WTC11 (cell line): ENCODE measurements around the gene ZNF792. TPM values are rescaled to one million over a fixed set of nuclear protein-coding genes. Genes with fewer than 3 reads are reported as not detected.

Source experiments
- ARID4B ChIP-seq: sonication (generic); formaldehyde crosslinking; IDR thresholded peaks from 2 replicates; pipeline ENCODE4 v1.8.0; 2023; ENCODE audit warnings: missing genetic modification reagents, mild to moderate bottlenecking, borderline replicate concordance
- ATF1 ChIP-seq: sonication (generic); formaldehyde crosslinking; IDR thresholded peaks from 2 replicates; pipeline ENCODE4 v1.8.1; 2023; ENCODE audit warnings: mild to moderate bottlenecking, moderate library complexity, missing genetic modification reagents
- ATF3 ChIP-seq: sonication (generic); formaldehyde crosslinking; conservative IDR thresholded peaks from 2 replicates; pipeline ENCODE4 v1.8.1; 2022; ENCODE audit warnings: mild to moderate bottlenecking, missing genetic modification reagents
- ATF6 ChIP-seq: sonication (generic); formaldehyde crosslinking; IDR thresholded peaks from 2 replicates; pipeline ENCODE4 v1.8.1; 2023; ENCODE audit warnings: mild to moderate bottlenecking, missing genetic modification reagents
- CBFB ChIP-seq: sonication (generic); formaldehyde crosslinking; IDR thresholded peaks from 2 replicates; pipeline ENCODE4 v1.8.1; 2022; ENCODE audit warnings: mild to moderate bottlenecking, low read depth, missing genetic modification reagents
- CDX4 ChIP-seq: fragments of 250-450 bp; sonication (Bioruptor Pico); IDR thresholded peaks from 2 replicates; pipeline ENCODE4 v1.9.0; 2021; ENCODE audit warnings: moderate library complexity, mild to moderate bottlenecking, inconsistent platforms, borderline replicate concordance
- CTCF ChIP-seq: fragments of 200-600 bp; IDR thresholded peaks from 2 replicates; pipeline ENCODE4 v1.8.0; 2022; ENCODE audit warnings: antibody characterized with exemption
- ESRRA ChIP-seq: sonication (generic); formaldehyde crosslinking; IDR thresholded peaks from 2 replicates; pipeline ENCODE4 v1.8.1; 2022; ENCODE audit warnings: mild to moderate bottlenecking, missing genetic modification reagents, borderline replicate concordance
- FOXJ3 ChIP-seq: sonication (generic); formaldehyde crosslinking; IDR thresholded peaks from 2 replicates; pipeline ENCODE4 v1.9.0; 2021; ENCODE audit warnings: missing genetic modification reagents, mild to moderate bottlenecking, borderline replicate concordance
- FOXK1 ChIP-seq: sonication (generic); formaldehyde crosslinking; IDR thresholded peaks from 2 replicates; pipeline ENCODE4 v1.8.0; 2022; ENCODE audit warnings: mild to moderate bottlenecking, moderate library complexity, missing genetic modification reagents
- GRHL2 ChIP-seq: fragments of 250-450 bp; sonication (Bioruptor Pico); IDR thresholded peaks from 2 replicates; pipeline ENCODE4 v1.8.0; 2022; ENCODE audit warnings: mild to moderate bottlenecking, moderate library complexity; ENCODE audit not compliant: insufficient replicate concordance, severe bottlenecking
- HMGXB4 ChIP-seq: sonication (generic); formaldehyde crosslinking; IDR thresholded peaks from 2 replicates; pipeline ENCODE4 v1.8.1; 2023; ENCODE audit warnings: mild to moderate bottlenecking, moderate library complexity, missing genetic modification reagents
- IRF1 ChIP-seq: sonication (generic); formaldehyde crosslinking; IDR thresholded peaks from 2 replicates; pipeline ENCODE4 v1.8.0; 2023; ENCODE audit warnings: missing genetic modification reagents
- JAZF1 ChIP-seq: fragments of 250-450 bp; sonication (Bioruptor Pico); IDR thresholded peaks from 2 replicates; pipeline ENCODE4 v1.9.0; 2021; ENCODE audit warnings: moderate library complexity, mild to moderate bottlenecking, inconsistent platforms
- MLX ChIP-seq: sonication (generic); formaldehyde crosslinking; IDR thresholded peaks from 2 replicates; pipeline ENCODE4 v1.8.1; 2023; ENCODE audit warnings: mild to moderate bottlenecking, missing genetic modification reagents, moderate library complexity
- NFE2L1 ChIP-seq: sonication (generic); formaldehyde crosslinking; IDR thresholded peaks from 2 replicates; pipeline ENCODE4 v1.8.1; 2023; ENCODE audit warnings: missing genetic modification reagents
- PREB ChIP-seq: sonication (generic); formaldehyde crosslinking; IDR thresholded peaks from 2 replicates; pipeline ENCODE4 v1.8.1; 2022; ENCODE audit warnings: mild to moderate bottlenecking, missing genetic modification reagents, moderate library complexity, borderline replicate concordance
- SOX15 ChIP-seq: fragments of 250-450 bp; sonication (Bioruptor Pico); IDR thresholded peaks from 2 replicates; pipeline ENCODE4 v1.9.0; 2021; ENCODE audit warnings: mild to moderate bottlenecking
- TCF7 ChIP-seq: sonication (generic); formaldehyde crosslinking; IDR thresholded peaks from 2 replicates; pipeline ENCODE4 v1.8.0; 2022; ENCODE audit warnings: mild to moderate bottlenecking, low read depth, missing genetic modification reagents, moderate library complexity
- TEAD4 ChIP-seq: sonication (generic); formaldehyde crosslinking; IDR thresholded peaks from 2 replicates; pipeline ENCODE4 v1.8.0; 2022; ENCODE audit warnings: mild to moderate bottlenecking, missing genetic modification reagents
- ZBTB43 ChIP-seq: sonication (generic); formaldehyde crosslinking; IDR thresholded peaks from 2 replicates; pipeline ENCODE4 v1.8.1; 2023; ENCODE audit warnings: mild to moderate bottlenecking, missing genetic modification reagents
- ZNF263 ChIP-seq: sonication (generic); formaldehyde crosslinking; IDR thresholded peaks from 2 replicates; pipeline ENCODE4 v1.8.1; 2022; ENCODE audit warnings: low read depth, mild to moderate bottlenecking, moderate library complexity, missing genetic modification reagents
- ZNF423 ChIP-seq: fragments of 250-450 bp; sonication (Bioruptor Pico); IDR thresholded peaks from 2 replicates; pipeline ENCODE4 v2.1.2; 2022; ENCODE audit warnings: mild to moderate bottlenecking, moderate library complexity
- ZNF671 ChIP-seq: fragments of 250-450 bp; sonication (Bioruptor Pico); IDR thresholded peaks from 2 replicates; pipeline ENCODE4 v1.8.0; 2021; ENCODE audit warnings: mild to moderate bottlenecking
- total RNA-seq: library from RNA; stranded (reverse); gene quantifications from 3 replicates; pipeline ENCODE4 v1.2.3, GENCODE V29; 2021

The ZNF792 gene
- total RNA-seq, 1 experiment from 2014 or later = 12.9 TPM

- TF ChIP-seq ARID4B (CRISPR knock-in tag) (0 out of 2 replicates have a peak, but pooled peaks have one; percentile 49), FOXJ3 (no peak), PREB (CRISPR knock-in tag) (no peak), CBFB (no peak), ESRRA (CRISPR knock-in tag) (no peak), SOX15 (CRISPR knock-in tag) (no peak), ATF6 (CRISPR knock-in tag) (no peak), ATF3 (CRISPR knock-in tag) (no peak), NFE2L1 (CRISPR knock-in tag) (no peak), ZNF263 (CRISPR knock-in tag) (no peak), HMGXB4 (CRISPR knock-in tag) (peak; percentile 57; the same call in 1 of the 2 replicates), ZBTB43 (no peak), GRHL2 (CRISPR knock-in tag) (no peak), TCF7 (CRISPR knock-in tag) (no peak), CDX4 (CRISPR knock-in tag) (no peak), ZNF423 (CRISPR knock-in tag) (no peak), CTCF (no peak), ATF1 (CRISPR knock-in tag) (no peak), FOXK1 (peak; percentile 84), ZNF671 (no peak), IRF1 (CRISPR knock-in tag) (no peak), MLX (CRISPR knock-in tag) (no peak), TEAD4 (CRISPR knock-in tag) (no peak), JAZF1 (no peak)
Observed at GRCh38 chr19:34926685-34927375, 37.2 kb downstream of the ZNF792 start, which contains the start of gene ZNF30 (continued).
